Stimulated activated CD4-positive, alpha-beta T cell treated with anti-CD3 and anti-CD28 coated beads, Interleukin-4, amount 100 ng/mL, for 24 hours (primary cell): ENCODE results near the gene TSC22D1.

Experiments used
- DNase-seq: peaks from one replicate; pipeline ENCODE4 v3.0.0-alpha.2; 2020

The TSC22D1 gene

GRCh38 chr13:44422755-44423643, 153.1 kb downstream of the TSC22D1 start:
- no peak for DNase-seq

GRCh38 chr13:44421853-44422525, 154.1 kb downstream of the TSC22D1 start:
- DNase-seq = no peak

- DNase-seq = no peak
These were observed 155.5 kb downstream of the TSC22D1 start for GRCh38 chr13:44420376-44421220.

GRCh38 chr13:44417876-44418275, 158.3 kb downstream of the TSC22D1 start:
- no peak for DNase-seq

GRCh38 chr13:44417446-44417845, 158.7 kb downstream of the TSC22D1 start:
- DNase-seq = no peak

- no peak for DNase-seq
These were observed 159.4 kb downstream of the TSC22D1 start for GRCh38 chr13:44416744-44417143.

GRCh38 chr13:44416301-44416700, 159.8 kb downstream of the TSC22D1 start:
- no peak for DNase-seq

- no peak for DNase-seq
These were observed 160.3 kb downstream of the TSC22D1 start for GRCh38 chr13:44415815-44416214.

- no peak for DNase-seq
These were observed 161.4 kb downstream of the TSC22D1 start for GRCh38 chr13:44414716-44415115.

GRCh38 chr13:44413095-44413494, 163.0 kb downstream of the TSC22D1 start:
- no peak for DNase-seq

- no peak for DNase-seq
These were observed 163.7 kb downstream of the TSC22D1 start for GRCh38 chr13:44412346-44412935.

GRCh38 chr13:44411841-44412240, 164.3 kb downstream of the TSC22D1 start:
- DNase-seq = no peak

GRCh38 chr13:44410328-44410859, 165.7 kb downstream of the TSC22D1 start:
- DNase-seq = no peak

- DNase-seq = no peak
These were observed 166.5 kb downstream of the TSC22D1 start for GRCh38 chr13:44409595-44409994.

GRCh38 chr13:44407891-44408290, 168.2 kb downstream of the TSC22D1 start:
- no peak for DNase-seq

- no peak for DNase-seq
These were observed 168.8 kb downstream of the TSC22D1 start for GRCh38 chr13:44407379-44407778.

GRCh38 chr13:44406617-44407016, 169.5 kb downstream of the TSC22D1 start:
- no peak for DNase-seq

- DNase-seq = no peak
These were observed 171.6 kb downstream of the TSC22D1 start for GRCh38 chr13:44404261-44405132.

- DNase-seq = no peak
These were observed 172.6 kb downstream of the TSC22D1 start for GRCh38 chr13:44403461-44404056.

GRCh38 chr13:44402899-44403445, 173.2 kb downstream of the TSC22D1 start:
- DNase-seq = no peak

GRCh38 chr13:44401577-44401976, 174.6 kb downstream of the TSC22D1 start:
- DNase-seq = no peak
